Measurements from ENCODE around the gene CATSPERB. TPM values are rescaled to one million over a fixed set of nuclear protein-coding genes. Genes with fewer than 3 reads are reported as not detected.

Gene CATSPERB
- total and polyA plus RNA-seq, 10 of the 15 experiments (the other 5 are each of a cell fraction or from before 2014, with no cell fraction given), result not detected

DNA sequence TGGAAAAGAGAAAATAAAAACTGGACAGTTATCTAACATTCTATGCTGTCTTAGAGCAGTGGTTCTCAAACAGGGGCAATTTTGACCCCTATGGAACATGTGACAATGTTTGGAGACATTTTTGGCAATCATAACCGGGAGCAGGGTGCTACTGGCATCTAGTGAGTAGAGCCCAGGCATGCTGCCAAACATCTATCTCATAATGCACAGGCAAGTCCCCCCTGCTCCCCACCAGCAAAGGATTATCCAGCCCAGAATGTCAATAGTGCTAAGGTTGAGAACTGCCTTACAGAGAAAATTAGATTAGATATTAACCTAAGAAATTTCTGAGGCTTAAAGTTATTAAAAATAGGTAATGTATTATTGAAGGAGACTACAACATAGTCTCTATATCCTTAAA, 22.9 kb upstream of the CATSPERB start:
- no peak overlapping the region for H3K27ac ChIP-seq (ENCODE audit: control insufficient read depth, insufficient read depth)
- SMC1A ChIA-PET (ENCODE audit: uncharacterized antibody, unreplicated experiment), result interaction anchor here (1.1 to 1.5 kb wide), 2 partner anchors 19 to 222 kb away, joined by 3 to 4 read pairs; no protein-coding TSS in a partner anchor
- TF ChIP-seq GATAD2B (conservative IDR thresholded peaks at IDR 0.05; ENCODE audit: low read depth), result no peak
- no peak for TF ChIP-seq CHD2 (IDR thresholded peaks at IDR 0.05; ENCODE audit: borderline replicate concordance, low read depth, low read length)
- TF ChIP-seq, protein P1, sequence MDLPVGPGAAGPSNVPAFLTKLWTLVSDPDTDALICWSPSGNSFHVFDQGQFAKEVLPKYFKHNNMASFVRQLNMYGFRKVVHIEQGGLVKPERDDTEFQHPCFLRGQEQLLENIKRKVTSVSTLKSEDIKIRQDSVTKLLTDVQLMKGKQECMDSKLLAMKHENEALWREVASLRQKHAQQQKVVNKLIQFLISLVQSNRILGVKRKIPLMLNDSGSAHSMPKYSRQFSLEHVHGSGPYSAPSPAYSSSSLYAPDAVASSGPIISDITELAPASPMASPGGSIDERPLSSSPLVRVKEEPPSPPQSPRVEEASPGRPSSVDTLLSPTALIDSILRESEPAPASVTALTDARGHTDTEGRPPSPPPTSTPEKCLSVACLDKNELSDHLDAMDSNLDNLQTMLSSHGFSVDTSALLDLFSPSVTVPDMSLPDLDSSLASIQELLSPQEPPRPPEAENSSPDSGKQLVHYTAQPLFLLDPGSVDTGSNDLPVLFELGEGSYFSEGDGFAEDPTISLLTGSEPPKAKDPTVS (IDR thresholded peaks at IDR 0.05; ENCODE audit: low read depth, low read length), result no peak
- TF ChIP-seq NFYA (IDR thresholded peaks at IDR 0.05; ENCODE audit: borderline replicate concordance, low read depth, low read length), result no peak
- TF ChIP-seq, protein P2, sequence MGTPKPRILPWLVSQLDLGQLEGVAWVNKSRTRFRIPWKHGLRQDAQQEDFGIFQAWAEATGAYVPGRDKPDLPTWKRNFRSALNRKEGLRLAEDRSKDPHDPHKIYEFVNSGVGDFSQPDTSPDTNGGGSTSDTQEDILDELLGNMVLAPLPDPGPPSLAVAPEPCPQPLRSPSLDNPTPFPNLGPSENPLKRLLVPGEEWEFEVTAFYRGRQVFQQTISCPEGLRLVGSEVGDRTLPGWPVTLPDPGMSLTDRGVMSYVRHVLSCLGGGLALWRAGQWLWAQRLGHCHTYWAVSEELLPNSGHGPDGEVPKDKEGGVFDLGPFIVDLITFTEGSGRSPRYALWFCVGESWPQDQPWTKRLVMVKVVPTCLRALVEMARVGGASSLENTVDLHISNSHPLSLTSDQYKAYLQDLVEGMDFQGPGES (IDR thresholded peaks at IDR 0.05), result no peak
- TF ChIP-seq SMC3 (IDR thresholded peaks at IDR 0.05; ENCODE audit: borderline replicate concordance, low read length), result no peak
- no peak for TF ChIP-seq EZH2 (IDR thresholded peaks at IDR 0.05; ENCODE audit: borderline replicate concordance, control insufficient read depth, low read depth, low read length)
- TF ChIP-seq, protein P3, sequence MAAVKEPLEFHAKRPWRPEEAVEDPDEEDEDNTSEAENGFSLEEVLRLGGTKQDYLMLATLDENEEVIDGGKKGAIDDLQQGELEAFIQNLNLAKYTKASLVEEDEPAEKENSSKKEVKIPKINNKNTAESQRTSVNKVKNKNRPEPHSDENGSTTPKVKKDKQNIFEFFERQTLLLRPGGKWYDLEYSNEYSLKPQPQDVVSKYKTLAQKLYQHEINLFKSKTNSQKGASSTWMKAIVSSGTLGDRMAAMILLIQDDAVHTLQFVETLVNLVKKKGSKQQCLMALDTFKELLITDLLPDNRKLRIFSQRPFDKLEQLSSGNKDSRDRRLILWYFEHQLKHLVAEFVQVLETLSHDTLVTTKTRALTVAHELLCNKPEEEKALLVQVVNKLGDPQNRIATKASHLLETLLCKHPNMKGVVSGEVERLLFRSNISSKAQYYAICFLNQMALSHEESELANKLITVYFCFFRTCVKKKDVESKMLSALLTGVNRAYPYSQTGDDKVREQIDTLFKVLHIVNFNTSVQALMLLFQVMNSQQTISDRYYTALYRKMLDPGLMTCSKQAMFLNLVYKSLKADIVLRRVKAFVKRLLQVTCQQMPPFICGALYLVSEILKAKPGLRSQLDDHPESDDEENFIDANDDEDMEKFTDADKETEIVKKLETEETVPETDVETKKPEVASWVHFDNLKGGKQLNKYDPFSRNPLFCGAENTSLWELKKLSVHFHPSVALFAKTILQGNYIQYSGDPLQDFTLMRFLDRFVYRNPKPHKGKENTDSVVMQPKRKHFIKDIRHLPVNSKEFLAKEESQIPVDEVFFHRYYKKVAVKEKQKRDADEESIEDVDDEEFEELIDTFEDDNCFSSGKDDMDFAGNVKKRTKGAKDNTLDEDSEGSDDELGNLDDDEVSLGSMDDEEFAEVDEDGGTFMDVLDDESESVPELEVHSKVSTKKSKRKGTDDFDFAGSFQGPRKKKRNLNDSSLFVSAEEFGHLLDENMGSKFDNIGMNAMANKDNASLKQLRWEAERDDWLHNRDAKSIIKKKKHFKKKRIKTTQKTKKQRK (IDR thresholded peaks at IDR 0.05; ENCODE audit: low read depth, low read length), result no peak
- TF ChIP-seq SMARCA5 (IDR thresholded peaks at IDR 0.05), result no peak
- TF ChIP-seq SUPT20H (IDR thresholded peaks at IDR 0.05; ENCODE audit: borderline replicate concordance, control insufficient read depth, low read depth, low read length), result no peak
- no peak for TF ChIP-seq TAF1 (IDR thresholded peaks at IDR 0.05; ENCODE audit: borderline replicate concordance, low read depth, low read length)
- FAIRE-seq (no peak), DNase-seq (ENCODE audit: low read depth, low spot score) (no peak), ATAC-seq (no peak)
- H4K20me1 ChIP-seq (ENCODE audit: control insufficient read depth, insufficient read depth), result no peaks in the 10 kb centered on the region
- RAD21 ChIA-PET (ENCODE audit: unreplicated experiment), result no interaction called here
- H3K79me2 ChIP-seq (ENCODE audit: control insufficient read depth, insufficient read depth, low read length), result no peaks in the 10 kb centered on the region
- H3K4me3 ChIP-seq, result no peak overlapping the region
- H2AFZ ChIP-seq (ENCODE audit: control insufficient read depth, low read depth, low read length), result no peak overlapping the region
- no peaks in the 10 kb centered on the region; the same call in 2 of the 3 replicates for H3K9me3 ChIP-seq (replicated peaks; ENCODE audit: control insufficient read depth, insufficient read depth, low read length)
- no TSS peak for BruUV-seq (replicated peaks)
- no peaks in the 10 kb centered on the region for H3K4me1 ChIP-seq (ENCODE audit: control insufficient read depth, insufficient read depth, low read length)
- POLR2A ChIA-PET, result no interaction called here
- no peaks in the 10 kb centered on the region for H3K36me3 ChIP-seq (ENCODE audit: control insufficient read depth in 2 of 2, insufficient read depth in 2 of 2, low read length in 1 of 2)
- CTCF ChIA-PET, result no interaction called here
- WGBS (ENCODE audit: insufficient coverage, insufficient replicate concordance, low lambda C conversion rate, missing lambda C conversion rate), result 9% methylated on average over 1 of the region's 1 CpG
- no peak overlapping the region for H3K9ac ChIP-seq (ENCODE audit: control insufficient read depth, insufficient read depth, low read length)
- H3K4me2 ChIP-seq (ENCODE audit: control insufficient read depth, insufficient read depth), result no peak overlapping the region
- in situ Hi-C loops (cut with MboI) (no loop called here), intact Hi-C loops (cut with micrococcal nuclease; ENCODE audit: unreplicated experiment) (no loop called here)
- H3K27me3 ChIP-seq (replicated peaks in 1 of 2; ENCODE audit: control insufficient read depth in 2 of 2, insufficient read depth in 2 of 2, low read length in 1 of 2), result no peaks in the 10 kb centered on the region

Data from GM12878 (cell line).